NCI-H1417 treated with DMSO at 0.1 percent for 48 hours (cell line): Measurements from ENCODE around the gene DDIT3.
"Not testable (repeated sequence)": the region's sequence is repeated elsewhere in the genome, so short reads cannot be mapped to it uniquely, and the experiment has no call there.

Experiments used
- DNase-seq: peaks from one replicate; lab custom pipeline; 2025; lab: John Stamatoyannopoulos, UW

The DDIT3 gene

DNA sequence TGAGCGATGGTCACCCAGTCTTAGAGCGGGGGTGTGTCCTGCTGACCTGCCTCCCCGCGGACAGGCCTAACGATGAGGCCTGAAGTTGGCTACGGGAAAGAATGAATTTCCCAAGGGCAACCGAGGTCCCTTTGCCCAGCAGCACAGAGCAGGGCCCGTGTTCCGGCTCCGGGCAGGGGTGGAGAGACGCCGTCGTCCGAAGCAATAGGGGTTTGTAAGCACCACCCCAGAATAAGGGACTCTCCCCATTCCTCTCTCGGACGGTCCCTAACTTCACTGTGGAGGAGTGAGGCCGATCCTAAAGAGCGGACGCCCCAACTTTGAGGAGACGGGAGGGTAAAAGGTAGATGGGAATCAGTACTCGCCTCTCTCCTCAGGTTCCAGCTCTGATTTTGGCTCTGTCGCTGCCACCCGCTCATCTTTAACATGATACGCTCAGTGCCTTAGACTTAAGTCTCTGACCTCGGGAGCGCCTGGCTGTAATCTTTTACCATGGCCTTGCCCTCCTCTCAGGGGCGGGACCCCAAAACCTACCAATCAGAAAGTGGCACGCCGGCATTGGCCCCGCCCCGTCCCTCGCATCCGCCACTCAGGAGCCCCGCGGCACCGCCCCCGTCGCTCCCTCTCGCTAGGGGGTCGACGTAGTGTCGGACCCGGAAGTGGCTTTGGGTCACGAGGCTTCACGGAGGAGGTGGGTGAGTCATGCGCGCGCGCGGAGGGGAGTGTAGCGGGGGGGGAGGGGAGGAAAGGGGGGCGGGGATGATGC is at the start of gene DDIT3:
DDIT3 (minus strand) TSS at position 462 of the 766 bp plus-strand sequence. CDS start 3,108 bp downstream, outside the sequence.
- DNase-seq, result peak; percentile 95

- DNase-seq, result no peak
These were observed 49.5 kb upstream of the DDIT3 start for GRCh38 chr12:57569858-57570257.

DNA sequence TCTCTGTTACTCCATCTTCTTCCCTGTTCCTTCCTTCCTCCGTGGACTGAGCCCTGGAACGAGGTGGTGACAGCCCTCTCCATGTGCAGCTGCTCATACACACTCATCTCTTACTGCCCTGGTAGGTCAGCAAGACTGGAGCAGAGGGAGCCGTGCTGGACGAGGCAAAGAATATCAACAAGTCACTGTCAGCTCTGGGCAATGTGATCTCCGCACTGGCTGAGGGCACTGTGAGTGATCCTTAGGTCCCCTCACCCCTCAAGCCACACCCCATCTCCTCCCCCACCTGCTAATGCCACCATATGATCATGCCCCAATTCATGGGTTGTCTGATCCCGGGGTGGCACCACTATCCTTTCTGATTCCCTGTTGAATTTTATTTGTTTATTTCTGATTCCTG is 48.5 kb upstream of the DDIT3 start:
- no peak for DNase-seq

GRCh38 chr12:57564178-57564740 is 43.9 kb upstream of the DDIT3 start:
- DNase-seq, result no peak

- no peak for DNase-seq
These were observed 43.0 kb upstream of the DDIT3 start for GRCh38 chr12:57563358-57563757.

- DNase-seq, result not testable (repeated sequence)
These were observed 40.8 kb upstream of the DDIT3 start for GRCh38 chr12:57561117-57561516.

DNA sequence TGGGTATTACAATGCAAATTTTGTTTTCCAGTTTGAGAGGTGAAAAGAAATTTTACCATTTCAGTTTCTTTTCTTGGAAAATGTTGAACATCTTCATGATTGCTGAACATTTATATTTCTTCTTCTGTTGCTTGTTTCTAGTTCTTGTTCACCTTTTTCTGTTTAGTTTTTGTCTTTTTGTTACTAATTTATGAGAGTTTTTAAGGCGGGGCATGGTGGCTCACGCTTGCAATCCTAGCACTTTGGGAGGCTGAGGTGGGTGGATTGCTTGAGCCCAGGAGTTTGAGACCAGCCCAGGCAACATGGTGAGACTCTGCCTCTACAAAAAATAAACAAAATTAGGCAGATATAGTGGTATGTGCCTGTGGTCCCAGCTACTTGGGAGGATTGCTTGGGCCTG is 40.2 kb upstream of the DDIT3 start:
- no peak for DNase-seq

DNA sequence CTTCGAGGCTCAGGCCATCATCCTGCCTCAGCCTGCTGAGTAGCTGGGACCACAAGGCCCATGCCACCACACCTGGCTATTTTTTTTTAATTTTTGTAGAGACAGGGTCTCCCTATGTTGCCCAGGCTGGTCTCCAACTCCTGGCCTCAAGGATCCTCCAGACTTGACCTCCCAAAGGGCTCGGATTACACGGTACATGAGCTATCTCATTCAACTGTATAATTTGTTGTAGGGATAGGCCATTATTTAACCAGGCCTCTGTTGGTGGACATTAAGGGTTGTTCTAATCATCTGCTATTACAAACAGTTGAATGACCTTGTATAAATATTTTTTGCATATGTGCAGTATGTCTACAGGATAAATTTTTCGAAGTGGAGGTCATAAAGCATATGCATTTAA is 38.5 kb upstream of the DDIT3 start:
- no peak for DNase-seq

DNA sequence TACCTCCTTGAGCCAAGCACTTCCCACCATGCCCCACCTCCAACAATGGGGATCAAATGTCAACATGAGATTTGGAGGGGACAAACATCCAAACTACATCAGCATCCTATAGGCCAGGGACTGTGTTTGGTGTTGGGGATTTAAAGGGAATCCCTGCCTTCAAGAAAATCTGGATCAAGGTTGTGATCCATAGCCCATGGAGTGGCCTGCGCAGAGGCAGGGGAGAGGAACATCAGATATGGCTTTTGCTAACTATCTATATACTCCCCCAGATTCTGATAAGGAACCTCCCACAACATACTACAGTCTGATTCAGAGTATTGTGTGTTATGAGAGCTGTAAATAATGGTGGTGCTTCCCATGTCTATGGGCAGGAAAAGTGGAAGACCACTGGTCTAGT is 34.6 kb upstream of the DDIT3 start:
- no peak for DNase-seq

GRCh38 chr12:57554453-57554852 is 34.1 kb upstream of the DDIT3 start:
- DNase-seq, result no peak

- DNase-seq, result peak; percentile 25
These were observed 33.3 kb upstream of the DDIT3 start for GRCh38 chr12:57553343-57554202.

GRCh38 chr12:57552835-57553313 is 32.6 kb upstream of the DDIT3 start:
- DNase-seq, result no peak

- DNase-seq, result no peak
These were observed 32.0 kb upstream of the DDIT3 start for GRCh38 chr12:57552306-57552651.

DNA sequence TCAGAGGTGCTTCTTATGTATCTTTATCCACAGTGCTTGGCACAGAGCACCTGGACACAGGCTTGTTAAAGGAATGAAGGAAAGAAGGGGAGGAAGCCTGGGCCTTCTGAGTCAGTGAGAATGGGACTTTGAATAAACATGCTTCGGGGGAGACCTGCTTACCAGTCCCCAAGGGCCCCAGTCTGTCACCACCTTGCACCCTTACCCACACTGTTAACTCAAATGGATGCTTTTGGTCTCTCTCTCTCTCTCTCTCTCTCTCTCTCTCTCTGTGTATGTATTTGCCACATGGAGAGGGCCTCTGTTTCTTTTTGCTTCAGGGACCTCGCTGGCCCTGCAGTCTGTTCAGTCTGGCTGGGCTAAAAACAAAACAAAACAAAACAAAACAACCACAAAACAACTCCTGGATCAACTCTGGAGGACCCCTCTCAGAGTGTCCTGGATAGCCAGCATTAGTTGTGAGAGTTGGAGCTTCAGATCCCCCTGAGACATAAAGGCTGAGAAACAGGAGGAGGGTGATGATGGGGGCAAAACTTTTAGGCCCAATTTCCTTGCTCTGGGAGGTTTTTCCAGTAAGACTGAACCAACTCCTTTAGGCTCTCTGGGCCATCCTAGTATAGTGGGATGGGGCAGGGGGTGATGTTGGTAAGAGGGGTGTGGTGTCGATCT is 31.5 kb upstream of the DDIT3 start:
- DNase-seq, result no peak

DNA sequence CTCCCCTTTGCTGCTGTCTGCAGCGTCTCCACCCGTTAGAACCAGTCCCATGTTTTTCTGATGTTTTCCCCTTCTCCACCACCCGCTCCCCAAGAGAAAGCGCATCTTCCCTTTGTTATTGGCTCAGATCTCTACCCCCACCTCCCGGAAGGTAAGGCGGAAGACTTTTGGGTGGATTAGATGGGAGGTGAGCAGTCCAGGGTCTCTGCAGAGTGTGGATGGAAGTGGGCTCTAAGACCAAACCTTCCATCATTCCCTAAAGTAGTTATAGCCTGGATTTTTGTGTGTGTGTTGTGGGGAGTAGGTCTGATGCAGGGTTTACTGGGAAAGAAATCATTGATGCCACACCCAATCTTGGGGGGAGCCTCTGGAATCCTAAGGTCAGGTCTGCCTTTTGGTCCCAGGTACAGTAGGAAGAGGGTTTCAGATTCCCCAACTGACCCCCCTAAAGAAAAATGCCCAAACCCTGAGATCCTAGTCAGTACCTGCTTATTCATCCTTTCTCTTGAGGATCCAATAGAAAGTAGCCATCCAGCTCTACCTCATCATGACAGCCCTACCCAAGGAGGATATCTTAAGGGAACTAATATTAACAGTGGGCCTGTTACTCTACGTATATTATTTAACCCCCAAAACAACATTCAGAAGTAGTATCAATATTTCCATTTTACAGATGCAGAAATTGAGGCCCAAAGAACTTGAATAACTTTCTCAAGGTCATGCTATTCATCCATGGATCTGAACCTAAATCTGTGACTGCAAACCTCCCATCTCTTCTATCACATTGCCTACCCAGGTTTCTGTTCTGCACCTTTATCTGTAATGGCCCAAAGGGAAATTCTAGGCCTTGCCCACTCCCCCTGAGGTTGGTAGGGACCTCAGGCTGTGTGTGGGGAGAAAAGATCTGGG is 30.6 kb upstream of the DDIT3 start:
- DNase-seq, result no peak

- no peak for DNase-seq
These were observed 29.8 kb upstream of the DDIT3 start, which contains the start of gene KIF5A for GRCh38 chr12:57549909-57550640. Gene KIF5A (plus strand): TSS chr12:57550044. CDS start chr12:57550272, 228 bp downstream.

DNA sequence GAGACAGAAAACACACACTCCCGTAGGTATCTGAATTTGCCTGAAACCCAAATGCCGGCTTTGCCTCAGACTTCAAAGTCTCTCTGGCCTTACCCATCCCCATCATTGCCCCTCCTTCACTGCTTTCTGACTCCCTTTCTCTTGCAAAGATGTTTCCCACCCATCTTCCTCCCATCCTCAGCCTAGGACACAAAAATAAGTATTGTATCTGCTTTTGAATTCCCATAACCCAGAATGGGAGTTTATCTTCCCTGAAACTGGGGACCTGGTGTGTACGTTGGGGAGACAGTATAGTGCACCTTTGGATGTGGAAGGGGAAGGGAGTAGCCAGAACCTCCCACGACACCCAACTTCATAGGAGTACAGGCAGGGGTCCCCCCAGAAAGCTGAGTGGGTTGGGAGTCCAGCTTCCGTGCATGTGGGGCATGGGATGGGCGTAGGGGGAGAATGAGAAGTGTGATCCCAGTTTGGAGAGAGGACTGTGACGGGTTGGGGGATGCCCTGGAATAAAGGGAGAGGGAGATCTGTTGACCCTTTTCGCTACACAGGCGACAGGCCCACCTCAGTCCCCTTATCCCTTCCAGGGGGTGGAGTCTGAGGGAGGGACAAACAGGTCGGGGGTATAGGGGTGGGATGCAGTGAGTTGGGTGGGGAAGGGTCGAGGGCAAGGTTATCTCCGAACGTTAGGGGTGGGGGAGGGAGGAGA is 29.0 kb upstream of the DDIT3 start:
- no peak for DNase-seq

- DNase-seq, result no peak
These were observed 28.2 kb upstream of the DDIT3 start for GRCh38 chr12:57548488-57548887.

- DNase-seq, result no peak
These were observed 27.6 kb upstream of the DDIT3 start for GRCh38 chr12:57548013-57548315.
